Mesenchymal stem cell (in vitro differentiated cells and primary cell): ENCODE data around the gene MPZL2.

Experiments
- DNase-seq: peaks from one replicate; pipeline ENCODE4 v3.0.0-alpha.2; 2013
- H2AFZ ChIP-seq: one replicate; pipeline ENCODE4 v1.6.1; 2013; ENCODE audit warnings: low read depth, mild to moderate bottlenecking, control low read depth, inconsistent platforms, low read length, moderate library complexity
- H2AK5ac ChIP-seq: 2 replicates; pipeline ENCODE4 v1.6.1; 2013; ENCODE audit warnings: low read length, moderate library complexity, mild to moderate bottlenecking, inconsistent platforms; ENCODE audit not compliant: severe bottlenecking
- H2BK120ac ChIP-seq: one replicate; pipeline ENCODE4 v1.6.1; 2013; ENCODE audit warnings: low read depth, mild to moderate bottlenecking, inconsistent platforms, low read length, moderate library complexity
- H2BK12ac ChIP-seq, 2 experiments: one replicate each; pipeline ENCODE4 v1.6.1; 2013; ENCODE audit warnings: inconsistent platforms in 2 of 2, low read length in 2 of 2, mild to moderate bottlenecking in 2 of 2, moderate library complexity in 2 of 2, control low read depth in 1 of 2
- H2BK15ac ChIP-seq: one replicate; pipeline ENCODE4 v1.6.1; 2013; ENCODE audit warnings: mild to moderate bottlenecking, low read depth, inconsistent platforms; ENCODE audit not compliant: poor library complexity, severe bottlenecking
- H2BK5ac ChIP-seq: 2 replicates; pipeline ENCODE4 v1.6.1; 2013; ENCODE audit warnings: low read depth, mild to moderate bottlenecking, low read length, control low read depth, inconsistent platforms; ENCODE audit not compliant: poor library complexity, severe bottlenecking
- H3K14ac ChIP-seq, 2 experiments: one replicate each; pipeline ENCODE4 v1.6.1; 2013; ENCODE audit warnings: inconsistent platforms in 2 of 2, low read length in 2 of 2, control low read depth in 1 of 2, mild to moderate bottlenecking in 1 of 2, moderate library complexity in 1 of 2
- H3K18ac ChIP-seq, 2 experiments: one replicate each; pipeline ENCODE4 v1.6.1; 2013; ENCODE audit warnings: inconsistent platforms in 2 of 2, low read length in 2 of 2, control low read depth in 1 of 2, low read depth in 1 of 2, mild to moderate bottlenecking in 1 of 2
- H3K23ac ChIP-seq, 2 experiments: one replicate each; pipeline ENCODE4 v1.6.1; 2013; ENCODE audit warnings: inconsistent platforms in 2 of 2, low read length in 2 of 2, mild to moderate bottlenecking in 2 of 2, moderate library complexity in 2 of 2, control low read depth in 1 of 2
- H3K27ac ChIP-seq: 2 replicates; pipeline ENCODE4 v1.5.1; 2013; ENCODE audit warnings: mild to moderate bottlenecking, moderate library complexity, low read length, control low read depth, inconsistent platforms; ENCODE audit not compliant: poor library complexity, severe bottlenecking
- H3K27me3 ChIP-seq, 2 experiments: 2 replicates each; pipeline versions ENCODE4 v1.6.1 to v1.7.0; 2013; ENCODE audit warnings: low read length in 2 of 2, mild to moderate bottlenecking in 2 of 2, moderate library complexity in 2 of 2, control low read depth in 1 of 2, inconsistent platforms in 1 of 2; ENCODE audit not compliant: control insufficient read depth in 1 of 2, insufficient read depth in 1 of 2
- H3K36me3 ChIP-seq, 2 experiments: 2 replicates each; pipeline versions ENCODE4 v1.6.1 to v1.7.0; 2013; ENCODE audit warnings: low read length in 2 of 2, control low read depth in 1 of 2, inconsistent platforms in 1 of 2, low read depth in 1 of 2, mild to moderate bottlenecking in 1 of 2; ENCODE audit not compliant: insufficient read depth in 2 of 2, control insufficient read depth in 1 of 2
- H3K4ac ChIP-seq, 2 experiments: one replicate each; pipeline ENCODE4 v1.6.1; 2013; ENCODE audit warnings: inconsistent platforms in 2 of 2, low read length in 2 of 2, mild to moderate bottlenecking in 2 of 2, moderate library complexity in 2 of 2, control low read depth in 1 of 2, low read depth in 1 of 2
- H3K4me1 ChIP-seq: 2 replicates; pipeline ENCODE4 v1.6.1; 2013; ENCODE audit warnings: low read depth, low read length, control low read depth; ENCODE audit not compliant: control insufficient read depth, insufficient read depth
- H3K4me2 ChIP-seq: 2 replicates; pipeline ENCODE4 v1.6.1; 2013; ENCODE audit warnings: low read length, mild to moderate bottlenecking, inconsistent platforms; ENCODE audit not compliant: poor library complexity, severe bottlenecking
- H3K4me3 ChIP-seq, 2 experiments: 2 replicates each; pipeline versions ENCODE4 v1.5.1 to v1.7.0; 2013; ENCODE audit warnings: low read length in 2 of 2, mild to moderate bottlenecking in 2 of 2, control low read depth in 1 of 2, low read depth in 1 of 2; ENCODE audit not compliant: insufficient read depth in 1 of 2
- H3K79me1 ChIP-seq: replicated peaks from 2 replicates; pipeline ENCODE4 v1.6.1; 2013; ENCODE audit warnings: mild to moderate bottlenecking, control low read depth, low read length, inconsistent platforms; ENCODE audit not compliant: poor library complexity, severe bottlenecking
- H3K9ac ChIP-seq: 2 replicates; pipeline ENCODE4 v1.7.0; 2013; ENCODE audit warnings: mild to moderate bottlenecking, low read length, moderate library complexity
- H3K9me3 ChIP-seq: 2 replicates; pipeline ENCODE4 v1.7.0; 2013; ENCODE audit warnings: mild to moderate bottlenecking, low read length; ENCODE audit not compliant: control insufficient read depth
- H4K8ac ChIP-seq: one replicate; pipeline ENCODE4 v1.6.1; 2013; ENCODE audit warnings: inconsistent platforms, mild to moderate bottlenecking, low read length, moderate library complexity
- H4K91ac ChIP-seq: one replicate; pipeline ENCODE4 v1.6.1; 2013; ENCODE audit warnings: mild to moderate bottlenecking, low read length, inconsistent platforms
- WGBS: methylation state at CpG from one replicate; pipeline ENCODE4 v1.1.7; 2013; ENCODE audit warnings: mixed read lengths; 5-methylcytosine and 5-hydroxymethylcytosine counted together

Gene MPZL2

GRCh38 chr11:118219244-118219643, 44.9 kb downstream of the MPZL2 start:
- no peak for DNase-seq
- Histone ChIP-seq H4K8ac (no peak overlapping the region), H3K4ac (no peak overlapping the region), H2BK5ac (no peak overlapping the region), H4K91ac (no peak overlapping the region), H3K23ac (no peak overlapping the region), H2AK5ac (no peak overlapping the region), H3K27ac (no peak overlapping the region), H3K18ac (no peak overlapping the region), H3K4me2 (no peak overlapping the region), H3K14ac (no peak overlapping the region), H3K9me3 (no peaks in the 10 kb centered on the region), H3K79me1 (no peaks in the 10 kb centered on the region), H3K4me1 (no peaks in the 10 kb centered on the region), H3K4me3 (no peak overlapping the region), H3K9ac (no peak overlapping the region), H2BK12ac (no peak overlapping the region), H2BK15ac (no peak overlapping the region), H2BK120ac (no peak overlapping the region), H2AFZ (no peak overlapping the region), H3K36me3 (no peaks in the 10 kb centered on the region), H3K27me3 (peaks cover 45 to 72% of the 10 kb centered on the region in 2 experiments)

DNA sequence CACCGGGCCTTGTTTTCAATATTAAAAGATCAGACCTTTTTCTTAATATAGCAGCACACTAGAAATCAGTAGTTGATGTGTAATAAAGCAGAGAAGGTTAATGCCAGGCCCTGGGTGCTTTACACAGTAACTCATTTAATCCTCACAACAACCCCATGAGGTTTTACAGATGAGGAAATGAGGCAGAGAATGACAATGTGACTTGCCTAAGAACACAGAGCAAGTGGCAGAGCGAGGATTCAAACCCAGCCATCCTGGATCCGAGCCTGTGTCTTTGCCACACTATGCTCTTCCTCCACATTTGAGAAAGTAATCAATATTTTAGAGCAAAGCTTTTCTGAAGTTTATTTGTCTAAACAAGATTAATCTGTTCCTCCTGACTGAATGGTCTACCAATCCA, 46.5 kb downstream of the MPZL2 start:
- Histone ChIP-seq H3K18ac (no peak overlapping the region), H2BK120ac (no peak overlapping the region), H3K14ac (no peak overlapping the region), H3K23ac (no peak overlapping the region), H2BK15ac (no peak overlapping the region), H3K36me3 (no peaks in the 10 kb centered on the region), H3K4me1 (no peaks in the 10 kb centered on the region), H3K4me3 (no peak overlapping the region), H3K4me2 (no peak overlapping the region), H4K8ac (no peak overlapping the region), H2BK12ac (no peak overlapping the region), H3K4ac (no peak overlapping the region), H2AFZ (no peak overlapping the region), H4K91ac (no peak overlapping the region), H3K27ac (no peak overlapping the region), H2BK5ac (no peak overlapping the region), H2AK5ac (no peak overlapping the region), H3K9ac (no peak overlapping the region), H3K27me3 (peaks cover 56 to 78% of the 10 kb centered on the region in 2 experiments), H3K9me3 (no peaks in the 10 kb centered on the region), H3K79me1 (no peaks in the 10 kb centered on the region)
- DNase-seq = no peak
- no CpG with 5 or more reads among the region's 3 CpGs for WGBS

DNA sequence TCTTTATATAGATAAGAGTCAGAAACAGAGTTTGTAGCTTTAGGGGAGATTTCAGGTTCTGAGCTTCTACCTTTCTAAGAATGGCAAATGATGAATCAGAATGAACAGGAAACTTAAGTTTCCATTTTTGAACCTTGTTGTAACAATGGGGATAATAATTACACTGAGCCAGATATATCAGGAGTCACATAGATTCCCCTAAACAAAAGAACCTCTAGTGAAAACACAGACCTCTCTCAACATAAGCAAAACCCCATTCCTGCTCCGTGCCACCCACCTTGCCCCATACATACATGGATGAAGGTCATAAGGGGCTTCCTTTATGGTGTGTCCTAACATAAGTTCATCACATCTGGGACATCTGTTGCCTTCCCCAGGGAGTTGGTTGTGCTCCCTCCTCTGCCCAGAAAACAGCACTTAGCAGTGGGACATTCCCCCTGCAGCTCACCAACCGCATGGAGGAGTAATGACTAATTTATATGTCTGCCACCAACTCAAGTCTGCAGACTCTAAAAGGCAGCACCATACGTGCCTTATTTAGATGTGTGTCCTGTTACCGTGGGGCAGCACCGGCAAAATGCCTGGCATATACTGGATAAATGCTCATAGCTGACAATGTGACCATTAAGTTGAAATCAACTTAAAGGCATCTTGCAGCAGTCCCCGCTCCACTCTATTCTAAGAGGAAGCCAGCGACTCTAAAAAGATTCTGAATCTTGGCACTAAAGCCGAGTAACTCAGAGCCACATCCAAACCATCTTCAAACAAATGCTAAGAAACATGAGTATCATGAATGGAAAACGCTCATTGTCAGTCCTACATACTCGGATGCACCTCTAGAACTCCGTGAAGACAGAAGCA, 47.2 kb downstream of the MPZL2 start:
- H3K27me3 ChIP-seq = peaks cover 62 to 84% of the 10 kb centered on the region in 2 experiments
- no peak overlapping the region for H3K18ac ChIP-seq
- no peak overlapping the region for H3K4me3 ChIP-seq
- H2BK5ac ChIP-seq = no peak overlapping the region
- H3K27ac ChIP-seq = no peak overlapping the region
- no peak overlapping the region for H2AK5ac ChIP-seq
- no peaks in the 10 kb centered on the region for H3K9me3 ChIP-seq
- H3K36me3 ChIP-seq = no peaks in the 10 kb centered on the region
- H3K79me1 ChIP-seq = no peaks in the 10 kb centered on the region
- H3K4me1 ChIP-seq = no peaks in the 10 kb centered on the region
- no peak overlapping the region for H2BK15ac ChIP-seq
- H2AFZ ChIP-seq = no peak overlapping the region
- H3K4ac ChIP-seq = no peak overlapping the region
- no peak overlapping the region for H2BK12ac ChIP-seq
- no peak overlapping the region for H4K8ac ChIP-seq
- no peak overlapping the region for H4K91ac ChIP-seq
- no peak overlapping the region for H3K14ac ChIP-seq
- H2BK120ac ChIP-seq = no peak overlapping the region
- WGBS = 82% methylated on average over 11 of the region's 11 CpGs
- no peak overlapping the region for H3K23ac ChIP-seq
- no peak for DNase-seq
- H3K9ac ChIP-seq = no peak overlapping the region
- no peak overlapping the region for H3K4me2 ChIP-seq

GRCh38 chr11:118215765-118216164, 48.3 kb downstream of the MPZL2 start:
- H3K36me3 ChIP-seq = no peaks in the 10 kb centered on the region
- H3K9ac ChIP-seq = no peak overlapping the region
- H4K8ac ChIP-seq = no peak overlapping the region
- no peak overlapping the region for H4K91ac ChIP-seq
- H3K14ac ChIP-seq = no peak overlapping the region
- WGBS = 90% methylated on average over 7 of the region's 7 CpGs
- H3K4me1 ChIP-seq = no peaks in the 10 kb centered on the region
- no peak overlapping the region for H2BK5ac ChIP-seq
- H2BK15ac ChIP-seq = no peak overlapping the region
- H3K4me2 ChIP-seq = no peak overlapping the region
- no peak overlapping the region for H3K23ac ChIP-seq
- no peak for DNase-seq
- H3K4me3 ChIP-seq = no peak overlapping the region
- no peak overlapping the region for H2AK5ac ChIP-seq
- H2BK120ac ChIP-seq = no peak overlapping the region
- no peak overlapping the region for H2BK12ac ChIP-seq
- H3K9me3 ChIP-seq = no peaks in the 10 kb centered on the region
- no peaks in the 10 kb centered on the region for H3K79me1 ChIP-seq
- peaks cover 65 to 84% of the 10 kb centered on the region in 2 experiments for H3K27me3 ChIP-seq
- no peak overlapping the region for H2AFZ ChIP-seq
- no peak overlapping the region for H3K18ac ChIP-seq
- H3K27ac ChIP-seq = no peak overlapping the region
- H3K4ac ChIP-seq = no peak overlapping the region
